Head of caudate nucleus (tissue), 42 donors: ENCODE data around the gene ZNF76.

ENCODE experiments used
- DNase-seq, 42 donors: peaks; one replicate each; pipeline versions ENCODE4 v3.0.0 to v3.0.0-alpha.2; 2020 to 2021; ENCODE audit warnings: mixed read lengths in 7 of 42
- intact Hi-C: fragments of 100-400 bp; cut with DNase I; formaldehyde crosslinking; loops from one replicate; pipeline ENCODE4 v1.15.0; 2022

Gene ZNF76

DNA sequence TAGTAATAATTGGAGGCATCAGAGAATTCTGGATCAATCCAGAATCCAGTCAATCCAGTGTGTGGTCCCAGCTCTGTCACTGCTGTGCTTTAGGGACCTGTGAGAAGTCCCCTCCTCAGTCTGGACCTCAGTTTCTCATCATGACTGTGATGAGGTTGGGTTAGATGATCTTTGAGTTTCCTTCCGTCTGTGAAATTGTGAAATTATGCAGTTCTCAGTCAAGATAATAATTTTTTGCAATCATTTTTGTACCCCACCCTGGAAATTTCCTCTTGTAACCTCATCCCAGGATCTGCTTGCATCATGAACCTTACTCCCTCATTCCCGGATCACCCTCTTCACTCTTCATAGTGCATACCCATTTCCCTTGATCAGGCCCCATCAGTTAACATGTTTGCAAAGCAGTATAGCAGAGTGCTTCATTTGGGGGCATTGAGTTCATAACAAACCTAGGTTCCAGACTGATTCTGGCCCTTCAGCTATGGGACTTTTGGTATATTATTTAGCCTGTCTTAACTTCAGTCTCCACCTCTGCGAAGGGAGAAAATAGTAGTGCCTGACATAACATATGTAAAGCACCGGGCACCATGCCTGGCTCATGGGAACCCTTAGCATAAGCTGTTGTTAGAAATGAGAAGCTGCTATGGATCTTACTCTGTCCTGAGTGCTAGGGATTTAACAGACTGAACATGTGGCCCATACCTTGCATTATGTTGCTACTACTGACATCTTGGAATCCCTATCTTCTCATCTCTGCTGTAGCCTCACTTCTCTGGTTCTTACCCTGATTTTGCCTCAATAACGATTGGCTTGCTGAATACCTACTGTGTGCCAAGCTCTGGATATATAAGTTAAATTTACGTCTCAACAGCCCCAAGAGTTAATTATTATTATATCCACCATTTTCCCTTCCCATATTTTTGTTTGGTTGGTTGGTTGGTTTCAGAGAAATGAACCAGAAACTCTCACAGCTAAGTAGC, 1.3 kb downstream of the ZNF76 start:
- DNase-seq = no peak
- intact Hi-C loops = no loop called here

- intact Hi-C loops = no loop called here
- DNase-seq = no peak
Observed at GRCh38 chr6:35262596-35262995, 3.1 kb downstream of the ZNF76 start.

- intact Hi-C loops = no loop called here
- peak in 2 of 42 donors; percentile 30 to 38 for DNase-seq
Observed at GRCh38 chr6:35264550-35265274, 5.2 kb downstream of the ZNF76 start.

- intact Hi-C loops = no loop called here
- no peak for DNase-seq
Observed at GRCh38 chr6:35265523-35265922, 6.0 kb downstream of the ZNF76 start.

- intact Hi-C loops = no loop called here
- no peak for DNase-seq
Observed at GRCh38 chr6:35267446-35267845, 7.9 kb downstream of the ZNF76 start.

GRCh38 chr6:35267897-35268296, 8.4 kb downstream of the ZNF76 start:
- DNase-seq = no peak
- intact Hi-C loops = no loop called here

- intact Hi-C loops = no loop called here
- DNase-seq = no peak
Observed at GRCh38 chr6:35272005-35272404, 12.5 kb downstream of the ZNF76 start.

GRCh38 chr6:35273822-35274559, 14.5 kb downstream of the ZNF76 start:
- intact Hi-C loops = no loop called here
- no peak for DNase-seq

GRCh38 chr6:35275744-35276260, 16.3 kb downstream of the ZNF76 start:
- intact Hi-C loops = no loop called here
- no peak for DNase-seq

DNA sequence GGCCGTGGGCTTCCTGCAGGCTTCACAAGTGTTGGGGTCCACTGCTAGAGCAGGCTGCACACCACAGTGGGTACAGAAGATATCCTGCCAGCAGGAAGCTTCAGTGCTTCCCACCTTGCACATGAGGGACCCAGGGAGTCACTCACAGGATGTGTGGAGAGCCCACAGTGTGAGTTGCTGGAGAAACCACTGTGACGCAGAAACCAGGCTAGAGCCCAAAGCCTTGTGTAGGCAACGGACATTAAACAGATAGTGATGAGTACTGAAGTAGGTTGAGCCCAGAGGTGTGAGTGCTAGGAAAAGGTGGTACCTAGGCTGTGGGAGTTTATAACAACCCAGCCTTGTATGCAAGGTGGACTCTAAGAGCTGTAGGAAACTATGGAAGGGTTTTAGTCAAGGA, 19.2 kb downstream of the ZNF76 start:
- intact Hi-C loops = no loop called here
- no peak for DNase-seq

DNA sequence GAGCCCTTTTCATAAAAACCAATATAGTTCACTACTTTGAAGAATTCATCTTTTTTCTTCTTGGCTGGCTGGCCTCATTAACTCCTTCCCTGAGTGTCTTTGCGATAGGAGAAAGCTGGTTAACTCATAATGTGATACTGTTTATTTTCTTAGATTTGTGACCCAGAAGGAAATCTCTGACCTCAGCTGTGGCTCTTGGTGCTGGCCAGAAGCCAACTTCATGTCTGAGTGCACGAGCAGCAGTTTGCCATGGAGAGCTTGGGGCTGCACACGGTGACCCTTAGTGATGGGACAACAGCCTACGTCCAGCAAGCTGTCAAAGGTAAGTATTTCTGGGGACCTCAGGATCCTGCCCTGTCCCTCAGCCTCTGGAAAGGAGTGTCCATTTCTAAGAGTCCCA, 21.4 kb downstream of the ZNF76 start:
- DNase-seq = peak in 3 of 42 donors; percentile 15 to 62 (median 23)
- intact Hi-C loops = no loop called here

DNA sequence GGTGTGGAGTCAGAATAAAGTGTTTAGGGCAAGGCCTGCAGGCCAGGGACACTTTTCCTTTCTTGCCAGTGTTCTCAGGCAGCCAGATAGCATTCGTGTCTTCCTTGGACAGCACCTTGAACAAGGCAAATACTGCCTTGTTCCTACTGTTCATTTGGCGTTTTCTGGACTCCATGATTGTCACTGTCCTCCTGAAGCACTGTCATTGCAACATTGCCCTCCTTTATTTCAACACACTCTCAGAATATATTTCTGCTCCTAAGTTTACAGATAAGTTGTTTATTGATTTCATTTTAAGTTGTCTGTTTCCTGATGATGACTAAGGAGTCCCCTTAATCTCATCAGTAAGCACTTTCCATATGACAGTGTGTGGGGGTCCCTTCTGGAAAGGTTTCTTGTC, 22.9 kb downstream of the ZNF76 start:
- intact Hi-C loops = no loop called here
- DNase-seq = no peak

DNA sequence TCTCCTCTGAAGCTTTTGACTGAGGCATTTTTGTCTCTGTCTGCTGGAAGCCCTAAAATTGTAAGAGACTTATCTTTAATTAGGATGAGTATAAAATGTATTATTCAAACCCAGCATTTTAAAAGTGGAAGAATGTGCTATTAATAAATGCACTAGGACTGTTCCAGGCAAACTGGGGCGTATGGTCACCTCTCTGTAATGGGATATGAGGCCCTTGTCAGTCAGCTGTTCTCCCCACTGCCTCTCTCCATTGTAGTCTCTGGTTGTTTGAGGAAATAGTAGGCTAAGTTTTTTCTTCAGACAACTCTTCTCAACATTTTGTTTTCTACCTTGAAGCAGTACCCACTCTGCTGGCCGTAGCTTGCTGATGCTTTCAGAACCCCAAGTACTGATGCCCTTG, 23.8 kb downstream of the ZNF76 start:
- DNase-seq = no peak
- intact Hi-C loops = no loop called here

DNA sequence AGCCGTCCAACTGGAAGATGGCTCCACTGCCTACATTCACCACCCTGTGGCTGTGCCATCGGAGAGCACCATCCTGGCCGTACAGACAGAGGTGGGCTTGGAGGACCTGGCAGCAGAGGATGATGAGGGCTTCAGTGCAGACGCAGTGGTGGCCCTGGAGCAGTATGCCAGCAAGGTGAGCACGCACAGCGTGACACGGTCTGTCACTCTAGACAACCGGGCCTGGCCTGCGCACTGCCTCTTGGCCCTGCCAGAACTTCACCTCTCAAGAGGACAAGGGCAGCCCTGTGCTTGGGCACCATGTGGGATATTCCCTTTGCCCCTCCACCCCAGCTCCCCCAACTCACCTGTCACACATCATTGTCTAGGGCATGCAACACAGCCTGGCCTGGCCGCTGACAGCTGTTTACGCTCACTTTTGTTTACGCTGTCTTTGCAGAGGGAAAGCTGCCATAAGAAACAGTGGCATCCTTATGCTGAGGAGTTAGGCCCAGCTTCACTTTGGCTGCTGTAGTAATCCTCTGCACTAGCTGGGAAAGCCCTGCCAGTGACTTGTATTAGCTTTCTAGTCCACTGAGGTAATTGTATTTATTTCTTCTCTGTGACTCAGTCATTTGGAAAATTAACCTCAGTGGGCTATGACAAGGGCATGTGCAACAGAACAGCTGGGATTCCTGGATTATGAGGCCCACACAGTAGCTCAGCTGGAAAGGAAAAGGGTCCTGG, 28.3 kb downstream of the ZNF76 start:
- intact Hi-C loops = no loop called here
- DNase-seq = no peak

GRCh38 chr6:35288834-35289233, 29.3 kb downstream of the ZNF76 start:
- DNase-seq = no peak

DNA sequence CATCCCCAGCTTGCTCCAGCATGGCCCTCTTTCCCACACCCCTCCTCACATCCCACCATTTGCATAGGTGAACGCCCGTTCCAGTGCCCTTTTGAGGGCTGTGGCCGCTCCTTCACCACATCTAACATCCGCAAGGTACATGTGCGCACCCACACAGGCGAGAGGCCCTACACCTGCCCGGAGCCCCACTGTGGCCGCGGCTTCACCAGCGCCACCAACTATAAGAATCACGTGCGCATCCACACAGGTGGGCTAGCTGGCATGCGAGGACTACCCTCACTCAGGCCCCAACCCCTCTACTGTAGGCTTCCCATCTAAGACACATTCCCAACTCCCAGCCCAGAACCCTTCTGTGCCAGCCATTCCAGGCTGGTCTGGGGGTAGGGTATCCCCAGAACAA, 32.0 kb downstream of the ZNF76 start:
- DNase-seq = no peak
- intact Hi-C loops = no loop called here

More at GRCh38 chr6:35288834-35289233, 29.3 kb downstream of the ZNF76 start:
- intact Hi-C loops = no loop called here

GRCh38 chr6:35292494-35292893, 33.0 kb downstream of the ZNF76 start:
- DNase-seq = no peak
- intact Hi-C loops = no loop called here

DNA sequence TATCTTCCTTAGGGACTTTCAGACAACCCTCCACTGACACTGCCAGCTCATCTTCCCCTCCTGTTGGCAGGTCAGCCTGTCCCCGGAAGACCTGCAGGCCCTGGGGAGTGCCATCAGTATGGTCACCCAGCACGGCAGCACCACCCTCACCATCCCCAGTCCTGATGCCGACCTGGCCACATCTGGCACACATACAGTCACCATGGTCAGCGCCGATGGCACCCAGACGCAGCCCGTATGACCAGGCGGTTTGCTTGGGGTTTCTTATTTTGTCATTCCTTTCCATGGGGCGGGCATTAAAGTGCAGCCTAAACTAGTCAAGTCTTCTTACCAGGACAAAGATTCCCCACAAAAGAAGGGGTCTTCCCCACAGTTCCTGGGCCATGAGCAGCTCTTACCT, 34.1 kb downstream of the ZNF76 start:
- intact Hi-C loops = no loop called here
- no peak for DNase-seq
